Smooth muscle cell of the umbilical artery (primary cell): ENCODE results near the gene PHLDB2. TPM values are rescaled to one million over a fixed set of nuclear protein-coding genes. Genes with fewer than 3 reads are reported as not detected.

ENCODE experiments used
- total RNA-seq: library from RNA; depleted of rRNA; stranded (reverse); fragments of >200 nt; gene quantifications from 2 replicates; pipeline ENCODE4 v1.2.3, GENCODE V29; 2014

The PHLDB2 gene
- total RNA-seq, result 61.5 and 122 TPM in 2 replicates

DNA sequence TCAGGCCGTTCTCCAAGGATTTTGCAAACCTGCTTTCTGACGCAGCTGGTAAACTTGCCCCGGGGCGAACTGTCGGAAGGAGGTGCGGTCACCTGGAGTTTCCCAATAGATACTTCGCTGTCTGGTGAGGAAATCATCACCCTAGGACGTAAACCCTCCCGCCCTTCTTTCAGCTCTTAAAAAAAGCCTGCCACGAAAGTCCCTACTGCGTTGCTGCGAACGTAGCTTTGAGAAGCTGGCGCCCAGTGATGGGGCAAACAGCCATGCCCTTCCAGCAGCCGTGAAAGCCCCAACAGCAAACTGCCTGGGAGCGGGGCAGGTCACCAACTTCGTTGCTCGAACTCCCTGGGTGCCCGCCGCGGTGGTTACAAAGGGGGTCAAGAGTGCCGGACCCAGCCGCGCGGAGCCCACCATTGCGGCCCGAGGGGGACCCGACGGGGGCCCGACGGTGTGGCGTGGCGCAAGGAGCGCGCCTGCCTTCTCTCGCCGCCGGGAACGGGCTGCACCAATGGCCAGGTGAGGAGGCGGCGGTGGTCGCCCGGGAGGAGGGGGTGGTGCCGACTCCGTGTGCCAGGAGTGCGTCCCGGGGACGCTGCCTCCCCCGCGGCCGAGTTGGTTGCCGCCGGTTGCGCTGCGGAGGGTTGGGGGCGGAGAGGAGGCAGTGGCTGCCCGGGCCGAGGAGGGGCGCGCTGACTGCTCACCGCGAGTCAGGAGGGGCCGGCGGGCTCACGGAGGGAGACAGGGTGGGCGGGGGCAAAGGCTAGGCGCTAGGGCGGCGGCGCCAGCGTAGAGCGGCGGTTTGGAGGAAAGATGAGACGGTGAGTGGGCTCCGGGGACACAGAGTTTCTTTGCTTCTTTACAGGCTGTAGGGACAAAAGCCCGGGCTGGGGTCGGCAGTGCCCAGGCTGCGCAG is at the start of gene PHLDB2:
TSS of gene PHLDB2 (plus strand) at position 205 of the 913 bp plus-strand sequence. CDS start 24,813 bp downstream, outside the sequence.

DNA sequence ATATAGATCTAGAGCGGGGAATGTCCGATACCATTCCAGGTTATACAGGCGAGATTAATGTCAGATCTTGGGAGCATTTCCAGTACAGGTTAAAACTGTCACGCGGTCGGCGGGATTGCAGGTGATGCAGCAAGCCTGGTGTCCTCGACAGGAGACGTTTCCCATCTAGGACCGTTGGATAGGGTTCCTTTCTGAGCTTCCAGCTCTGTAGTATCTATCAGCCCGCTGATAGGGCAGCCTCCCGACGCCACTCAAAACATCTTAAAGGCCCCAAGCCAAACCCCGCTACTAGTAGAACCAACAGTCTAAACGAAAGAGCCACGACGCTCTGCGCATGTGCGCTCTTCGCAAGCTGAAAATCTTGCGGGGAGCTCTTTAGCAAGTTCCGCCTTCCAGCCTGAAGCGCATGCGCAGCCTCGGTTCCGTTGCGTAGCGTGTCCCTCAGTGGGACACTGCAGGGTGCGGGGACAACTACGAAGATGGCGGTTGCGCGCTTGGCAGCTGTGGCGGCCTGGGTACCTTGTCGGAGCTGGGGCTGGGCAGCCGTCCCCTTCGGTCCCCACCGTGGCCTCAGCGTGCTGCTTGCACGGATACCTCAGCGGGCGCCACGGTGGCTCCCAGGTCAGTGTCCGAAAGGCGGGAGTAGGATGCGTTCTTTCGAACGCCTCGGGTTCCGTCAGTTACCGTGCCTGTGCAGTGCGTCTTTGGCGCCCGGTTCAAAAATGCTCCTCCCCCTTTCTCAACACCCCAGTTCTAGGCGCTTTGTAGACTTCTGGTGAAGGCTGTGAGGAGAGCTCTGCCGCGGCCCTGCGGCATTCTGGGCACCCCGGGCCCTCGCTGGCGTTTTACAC is 119.7 kb downstream of the PHLDB2 start, which contains the start of gene ABHD10:
TSS of gene ABHD10 (plus strand) at position 444 of the 851 bp plus-strand sequence. CDS start at position 480, 36 bp downstream.

GRCh38 chr3:111998636-111999483 is 139.8 kb downstream of the PHLDB2 start, which contains the start of gene TAGLN3:
TAGLN3 (plus strand) TSS chr3:111998922; CDS start chr3:111999423, 501 bp downstream.

Other genes starting within 250 kb of the PHLDB2 start
- 0.89 and 1.8 TPM in 2 replicates for gene PLCXD2, start 184.6 kb upstream of the PHLDB2 start, total RNA-seq
- 54.0 and 63.6 TPM in 2 replicates for gene ABHD10, start 119.8 kb downstream of the PHLDB2 start, total RNA-seq
- gene TAGLN3, start 139.7 kb downstream of the PHLDB2 start, total RNA-seq, result 1.8 and 10.6 TPM in 2 replicates
- gene TMPRSS7, start 175.5 kb downstream of the PHLDB2 start, total RNA-seq, result under 0.01 TPM in 1 of 2 replicates, not detected in the other
- 10.7 and 19.1 TPM in 2 replicates for gene C3orf52, start 227.1 kb downstream of the PHLDB2 start, total RNA-seq